Fibroblast of lung (primary cell): Measurements from ENCODE around the gene DHX38. TPM values are rescaled to one million over a fixed set of nuclear protein-coding genes. Genes with fewer than 3 reads are reported as not detected.

Experiments
- DNase-seq, 2 donors: peaks; one replicate each; pipeline versions ENCODE4 v3.0.0 to v3.0.0-alpha.2; 2010; ENCODE audit warnings: low read depth in 2 of 2
- H2AFZ ChIP-seq: 2 replicates; pipeline ENCODE4 v1.5.1; 2012; ENCODE audit warnings: low read length, control low read depth, inconsistent platforms
- H3K27ac ChIP-seq: 2 replicates; pipeline ENCODE4 v1.5.1; 2011; ENCODE audit warnings: low read length, control low read depth; ENCODE audit not compliant: insufficient read depth
- H3K27me3 ChIP-seq: 2 replicates; pipeline ENCODE4 v1.5.1; 2011; ENCODE audit warnings: mild to moderate bottlenecking, low read length; ENCODE audit not compliant: control insufficient read depth, insufficient read depth
- H3K36me3 ChIP-seq: 2 replicates; pipeline ENCODE4 v1.5.1; 2011; ENCODE audit warnings: low read length; ENCODE audit not compliant: control insufficient read depth, insufficient read depth
- H3K4me1 ChIP-seq: 2 replicates; pipeline ENCODE4 v1.5.1; 2011; ENCODE audit warnings: low read length; ENCODE audit not compliant: control insufficient read depth, insufficient read depth; ENCODE audit errors: extremely low read depth
- H3K4me2 ChIP-seq: 2 replicates; pipeline ENCODE4 v1.5.1; 2011; ENCODE audit warnings: low read length, control low read depth; ENCODE audit not compliant: insufficient read depth; ENCODE audit errors: extremely low read depth
- H3K4me3 ChIP-seq, 4 experiments: fragments of 200-600 bp in 1 of 4; sonication (generic) in 1 of 4; replicated peaks in 1 of 4; 2 replicates each; pipeline ENCODE4 v1.5.1; 2011 to 2016; ENCODE audit warnings: low read length in 4 of 4, low read depth in 3 of 4, mild to moderate bottlenecking in 3 of 4, control low read depth in 2 of 4, inconsistent platforms in 1 of 4, mixed read lengths in 1 of 4; ENCODE audit not compliant: insufficient read depth in 1 of 4; ENCODE audit errors: control extremely low read depth in 1 of 4
- H3K79me2 ChIP-seq: 2 replicates; pipeline ENCODE4 v1.5.1; 2012; ENCODE audit warnings: mild to moderate bottlenecking, low read length, inconsistent platforms; ENCODE audit not compliant: control insufficient read depth, insufficient read depth
- H3K9ac ChIP-seq: 2 replicates; pipeline ENCODE4 v1.5.1; 2011; ENCODE audit warnings: mild to moderate bottlenecking, low read length, control low read depth; ENCODE audit not compliant: insufficient read depth
- H3K9me3 ChIP-seq: 2 replicates; pipeline ENCODE4 v1.5.1; 2012; ENCODE audit warnings: low read depth, low read length; ENCODE audit not compliant: control insufficient read depth, insufficient read depth
- H4K20me1 ChIP-seq: 2 replicates; pipeline ENCODE4 v1.5.1; 2011; ENCODE audit warnings: low read length; ENCODE audit not compliant: control insufficient read depth, insufficient read depth; ENCODE audit errors: extremely low read depth
- EZH2 ChIP-seq: IDR thresholded peaks from 2 replicates; pipeline ENCODE4 v1.5.1; 2012; ENCODE audit warnings: low read length, control low read depth, mild to moderate bottlenecking; ENCODE audit errors: missing control alignments
- polyA plus RNA-seq, 2 donors: library from polyadenylated mRNA; depleted of rRNA in 1 of 2; stranded (reverse) in 1 of 2; unstranded in 1 of 2; fragments of >200 nt; gene quantifications; 2 replicates each; pipeline ENCODE4 v1.2.1, GENCODE V29; 2011 to 2012; ENCODE audit warnings: missing spikeins in 1 of 2
- total RNA-seq: library from RNA; depleted of rRNA; stranded (reverse); fragments of >200 nt; gene quantifications from 2 replicates; pipeline ENCODE4 v1.2.1, GENCODE V29; 2014
- TF ChIP-seq, protein P1 (sequence below), 2 donors: IDR thresholded peaks in 1 of 2; conservative IDR thresholded peaks in 1 of 2; 1 replicate in 1 of 2; 2 replicates in 1 of 2; pipeline ENCODE4 v1.5.1; 2011 to 2012; ENCODE audit warnings: low read length in 2 of 2, control low read depth in 1 of 2, inconsistent platforms in 1 of 2, low read depth in 1 of 2, mild to moderate bottlenecking in 1 of 2

DHX38 gene
- total and polyA plus RNA-seq, 2 donors (not counting 1 experiment from before 2014, with no cell fraction given): 31.4 to 80.3 TPM

DNA sequence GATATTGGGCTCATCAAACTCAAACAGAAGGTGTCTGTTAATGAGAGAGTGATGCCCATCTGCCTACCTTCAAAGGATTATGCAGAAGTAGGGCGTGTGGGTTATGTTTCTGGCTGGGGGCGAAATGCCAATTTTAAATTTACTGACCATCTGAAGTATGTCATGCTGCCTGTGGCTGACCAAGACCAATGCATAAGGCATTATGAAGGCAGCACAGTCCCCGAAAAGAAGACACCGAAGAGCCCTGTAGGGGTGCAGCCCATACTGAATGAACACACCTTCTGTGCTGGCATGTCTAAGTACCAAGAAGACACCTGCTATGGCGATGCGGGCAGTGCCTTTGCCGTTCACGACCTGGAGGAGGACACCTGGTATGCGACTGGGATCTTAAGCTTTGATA lies 33.2 kb upstream of the DHX38 start:
- Histone ChIP-seq H3K36me3 (no peaks in the 10 kb centered on the region), H4K20me1 (no peaks in the 10 kb centered on the region), H3K9me3 (no peaks in the 10 kb centered on the region), H3K4me2 (no peak overlapping the region), H3K4me1 (no peaks in the 10 kb centered on the region), H3K27ac (no peak overlapping the region), H3K79me2 (no peaks in the 10 kb centered on the region), H3K9ac (no peak overlapping the region), H3K27me3 (no peaks in the 10 kb centered on the region), H2AFZ (no peak overlapping the region), H3K4me3 (no peak overlapping the region)
- TF ChIP-seq, protein P1, sequence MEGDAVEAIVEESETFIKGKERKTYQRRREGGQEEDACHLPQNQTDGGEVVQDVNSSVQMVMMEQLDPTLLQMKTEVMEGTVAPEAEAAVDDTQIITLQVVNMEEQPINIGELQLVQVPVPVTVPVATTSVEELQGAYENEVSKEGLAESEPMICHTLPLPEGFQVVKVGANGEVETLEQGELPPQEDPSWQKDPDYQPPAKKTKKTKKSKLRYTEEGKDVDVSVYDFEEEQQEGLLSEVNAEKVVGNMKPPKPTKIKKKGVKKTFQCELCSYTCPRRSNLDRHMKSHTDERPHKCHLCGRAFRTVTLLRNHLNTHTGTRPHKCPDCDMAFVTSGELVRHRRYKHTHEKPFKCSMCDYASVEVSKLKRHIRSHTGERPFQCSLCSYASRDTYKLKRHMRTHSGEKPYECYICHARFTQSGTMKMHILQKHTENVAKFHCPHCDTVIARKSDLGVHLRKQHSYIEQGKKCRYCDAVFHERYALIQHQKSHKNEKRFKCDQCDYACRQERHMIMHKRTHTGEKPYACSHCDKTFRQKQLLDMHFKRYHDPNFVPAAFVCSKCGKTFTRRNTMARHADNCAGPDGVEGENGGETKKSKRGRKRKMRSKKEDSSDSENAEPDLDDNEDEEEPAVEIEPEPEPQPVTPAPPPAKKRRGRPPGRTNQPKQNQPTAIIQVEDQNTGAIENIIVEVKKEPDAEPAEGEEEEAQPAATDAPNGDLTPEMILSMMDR (conservative IDR thresholded peaks at IDR 0.05 in 1 of 2, IDR thresholded peaks at IDR 0.05 in 1 of 2; ENCODE audit: low read depth in 1 of 2, low read length in 2 of 2): no peak
- no peak for TF ChIP-seq EZH2
- DNase-seq: no peak

DNA sequence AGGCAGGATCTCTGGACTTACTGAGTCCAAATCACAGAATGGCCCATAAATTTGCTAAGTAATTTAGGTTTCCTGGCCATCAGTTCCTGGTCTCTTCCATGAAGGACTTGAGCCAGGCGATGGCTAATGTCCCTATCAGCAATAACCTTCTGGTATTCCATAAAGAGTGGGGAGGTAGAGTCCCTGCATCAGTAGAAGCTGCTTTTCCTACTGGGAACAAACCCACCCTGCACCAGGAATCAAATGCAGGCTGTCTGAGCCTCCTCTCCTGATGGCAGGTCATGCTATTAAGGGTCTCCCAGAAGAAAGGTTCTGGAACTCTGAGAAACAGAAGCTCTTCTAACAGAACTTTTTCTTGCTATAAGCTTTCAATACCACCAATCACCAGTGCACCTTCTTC lies 32.1 kb upstream of the DHX38 start:
- H3K4me3 ChIP-seq: no peak overlapping the region
- no peaks in the 10 kb centered on the region for H3K4me1 ChIP-seq
- no peak overlapping the region for H3K4me2 ChIP-seq
- H3K27ac ChIP-seq: no peak overlapping the region
- H3K9ac ChIP-seq: no peak overlapping the region
- no peaks in the 10 kb centered on the region for H3K9me3 ChIP-seq
- H2AFZ ChIP-seq: no peak overlapping the region
- no peaks in the 10 kb centered on the region for H4K20me1 ChIP-seq
- no peak for TF ChIP-seq EZH2
- TF ChIP-seq, protein P1 (conservative IDR thresholded peaks at IDR 0.05 in 1 of 2, IDR thresholded peaks at IDR 0.05 in 1 of 2; ENCODE audit: low read depth in 1 of 2, low read length in 2 of 2): no peak
- no peaks in the 10 kb centered on the region for H3K27me3 ChIP-seq
- no peak for DNase-seq
- H3K79me2 ChIP-seq: no peaks in the 10 kb centered on the region
- no peaks in the 10 kb centered on the region for H3K36me3 ChIP-seq

DNA sequence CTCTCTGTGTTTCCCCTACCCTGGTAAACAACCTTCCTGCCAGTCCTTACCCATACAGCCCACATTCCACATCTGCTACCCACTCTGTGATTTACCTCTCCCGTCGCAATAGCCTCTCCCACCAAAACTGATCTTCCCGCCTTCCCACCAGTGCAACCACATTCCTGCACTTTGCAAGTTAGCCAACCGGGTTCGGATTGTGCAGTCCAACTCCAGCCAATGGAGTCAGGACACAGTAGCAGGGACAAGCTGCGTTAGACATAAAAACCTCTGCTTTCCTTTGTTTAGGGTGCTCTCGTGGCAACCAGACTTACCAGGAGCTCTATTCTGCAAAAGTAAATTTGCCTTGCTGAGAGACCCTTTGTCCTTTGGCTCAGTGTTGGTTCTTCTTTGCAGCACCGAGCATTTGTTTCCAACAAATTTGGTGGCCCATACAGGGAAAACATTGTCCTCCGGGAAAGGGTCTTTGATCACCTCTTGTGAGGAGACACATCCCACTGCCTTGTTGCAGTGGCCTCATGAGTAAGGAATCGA lies 29.2 kb upstream of the DHX38 start:
- H3K27ac ChIP-seq: no peak overlapping the region
- no peak overlapping the region for H3K9ac ChIP-seq
- H3K36me3 ChIP-seq: no peaks in the 10 kb centered on the region
- H3K27me3 ChIP-seq: no peaks in the 10 kb centered on the region
- H2AFZ ChIP-seq: no peak overlapping the region
- no peak overlapping the region for H3K4me3 ChIP-seq
- TF ChIP-seq, protein P1 (conservative IDR thresholded peaks at IDR 0.05 in 1 of 2, IDR thresholded peaks at IDR 0.05 in 1 of 2; ENCODE audit: low read depth in 1 of 2, low read length in 2 of 2): no peak
- TF ChIP-seq EZH2: no peak
- no peaks in the 10 kb centered on the region for H4K20me1 ChIP-seq
- DNase-seq: no peak
- H3K9me3 ChIP-seq: no peaks in the 10 kb centered on the region
- H3K79me2 ChIP-seq: no peaks in the 10 kb centered on the region
- no peaks in the 10 kb centered on the region for H3K4me1 ChIP-seq
- no peak overlapping the region for H3K4me2 ChIP-seq
